ENCODE measurements around the gene ITGAD.

DNA sequence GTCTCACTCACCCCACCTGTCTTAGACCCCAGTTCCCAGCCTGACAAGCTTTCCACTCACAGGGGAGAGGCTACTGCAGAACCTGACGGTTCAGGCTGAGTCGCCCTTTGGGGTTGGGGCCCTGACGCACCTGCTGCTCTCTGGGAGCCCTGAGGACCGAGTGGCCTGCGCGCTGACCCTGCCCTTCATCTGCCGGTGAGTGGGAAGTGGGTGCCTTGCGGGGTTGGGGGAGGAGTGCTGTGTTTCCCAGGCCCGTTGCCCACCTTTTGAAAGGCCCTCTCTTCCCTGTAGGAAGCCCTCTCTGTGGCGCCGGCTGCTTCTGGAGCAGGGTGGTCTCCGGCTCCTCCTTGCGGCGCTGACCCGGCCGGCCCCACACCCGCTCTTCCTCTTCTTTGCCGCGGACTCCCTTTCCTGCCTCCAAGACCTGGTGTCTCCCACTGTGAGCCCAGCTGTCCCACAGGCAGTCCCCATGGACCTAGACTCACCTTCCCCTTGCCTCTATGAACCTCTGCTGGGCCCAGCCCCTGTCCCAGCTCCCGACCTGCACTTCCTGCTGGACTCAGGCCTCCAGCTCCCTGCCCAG, 72.7 kb downstream of the ITGAD start:
- TF ChIP-seq, protein P1, sequence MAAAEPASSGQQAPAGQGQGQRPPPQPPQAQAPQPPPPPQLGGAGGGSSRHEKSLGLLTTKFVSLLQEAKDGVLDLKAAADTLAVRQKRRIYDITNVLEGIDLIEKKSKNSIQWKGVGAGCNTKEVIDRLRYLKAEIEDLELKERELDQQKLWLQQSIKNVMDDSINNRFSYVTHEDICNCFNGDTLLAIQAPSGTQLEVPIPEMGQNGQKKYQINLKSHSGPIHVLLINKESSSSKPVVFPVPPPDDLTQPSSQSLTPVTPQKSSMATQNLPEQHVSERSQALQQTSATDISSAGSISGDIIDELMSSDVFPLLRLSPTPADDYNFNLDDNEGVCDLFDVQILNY (CRISPR knock-in tag; IDR thresholded peaks at IDR 0.05), result no peak
- TF ChIP-seq, protein P2, sequence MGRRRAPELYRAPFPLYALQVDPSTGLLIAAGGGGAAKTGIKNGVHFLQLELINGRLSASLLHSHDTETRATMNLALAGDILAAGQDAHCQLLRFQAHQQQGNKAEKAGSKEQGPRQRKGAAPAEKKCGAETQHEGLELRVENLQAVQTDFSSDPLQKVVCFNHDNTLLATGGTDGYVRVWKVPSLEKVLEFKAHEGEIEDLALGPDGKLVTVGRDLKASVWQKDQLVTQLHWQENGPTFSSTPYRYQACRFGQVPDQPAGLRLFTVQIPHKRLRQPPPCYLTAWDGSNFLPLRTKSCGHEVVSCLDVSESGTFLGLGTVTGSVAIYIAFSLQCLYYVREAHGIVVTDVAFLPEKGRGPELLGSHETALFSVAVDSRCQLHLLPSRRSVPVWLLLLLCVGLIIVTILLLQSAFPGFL (CRISPR knock-in tag; IDR thresholded peaks at IDR 0.05; ENCODE audit: borderline replicate concordance), result no peak
- TF ChIP-seq TP53 (CRISPR knock-in tag; IDR thresholded peaks at IDR 0.05), result no peak
- TF ChIP-seq, protein P3, sequence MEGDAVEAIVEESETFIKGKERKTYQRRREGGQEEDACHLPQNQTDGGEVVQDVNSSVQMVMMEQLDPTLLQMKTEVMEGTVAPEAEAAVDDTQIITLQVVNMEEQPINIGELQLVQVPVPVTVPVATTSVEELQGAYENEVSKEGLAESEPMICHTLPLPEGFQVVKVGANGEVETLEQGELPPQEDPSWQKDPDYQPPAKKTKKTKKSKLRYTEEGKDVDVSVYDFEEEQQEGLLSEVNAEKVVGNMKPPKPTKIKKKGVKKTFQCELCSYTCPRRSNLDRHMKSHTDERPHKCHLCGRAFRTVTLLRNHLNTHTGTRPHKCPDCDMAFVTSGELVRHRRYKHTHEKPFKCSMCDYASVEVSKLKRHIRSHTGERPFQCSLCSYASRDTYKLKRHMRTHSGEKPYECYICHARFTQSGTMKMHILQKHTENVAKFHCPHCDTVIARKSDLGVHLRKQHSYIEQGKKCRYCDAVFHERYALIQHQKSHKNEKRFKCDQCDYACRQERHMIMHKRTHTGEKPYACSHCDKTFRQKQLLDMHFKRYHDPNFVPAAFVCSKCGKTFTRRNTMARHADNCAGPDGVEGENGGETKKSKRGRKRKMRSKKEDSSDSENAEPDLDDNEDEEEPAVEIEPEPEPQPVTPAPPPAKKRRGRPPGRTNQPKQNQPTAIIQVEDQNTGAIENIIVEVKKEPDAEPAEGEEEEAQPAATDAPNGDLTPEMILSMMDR (IDR thresholded peaks at IDR 0.05), result no peak
- no peak for TF ChIP-seq NFATC4 (CRISPR knock-in tag; IDR thresholded peaks at IDR 0.05)
- no peak for TF ChIP-seq ETV6 (CRISPR knock-in tag; IDR thresholded peaks at IDR 0.05)
- TF ChIP-seq, protein P4, sequence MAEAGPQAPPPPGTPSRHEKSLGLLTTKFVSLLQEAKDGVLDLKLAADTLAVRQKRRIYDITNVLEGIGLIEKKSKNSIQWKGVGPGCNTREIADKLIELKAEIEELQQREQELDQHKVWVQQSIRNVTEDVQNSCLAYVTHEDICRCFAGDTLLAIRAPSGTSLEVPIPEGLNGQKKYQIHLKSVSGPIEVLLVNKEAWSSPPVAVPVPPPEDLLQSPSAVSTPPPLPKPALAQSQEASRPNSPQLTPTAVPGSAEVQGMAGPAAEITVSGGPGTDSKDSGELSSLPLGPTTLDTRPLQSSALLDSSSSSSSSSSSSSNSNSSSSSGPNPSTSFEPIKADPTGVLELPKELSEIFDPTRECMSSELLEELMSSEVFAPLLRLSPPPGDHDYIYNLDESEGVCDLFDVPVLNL (CRISPR knock-in tag; IDR thresholded peaks at IDR 0.05; ENCODE audit: borderline replicate concordance, low read depth), result no peak
- TF ChIP-seq JUN (CRISPR knock-in tag; IDR thresholded peaks at IDR 0.05), result no peak
